DOHH2 (cell line): Measurements from ENCODE around the gene TOX3.

ENCODE experiments used
- H3F3A ChIP-seq: fragments of 200-600 bp; sonication (generic), shearing (Covaris generic); 2 replicates; pipeline ENCODE4 v1.6.0; 2016; ENCODE audit warnings: antibody characterized with exemption, mild to moderate bottlenecking; ENCODE audit not compliant: control insufficient read depth, insufficient read depth
- H3K27ac ChIP-seq: fragments of 200-600 bp; sonication (generic); 2 replicates; pipeline ENCODE4 v1.5.1; 2014; ENCODE audit warnings: low read depth, mild to moderate bottlenecking, low read length, moderate library complexity
- H3K27me3 ChIP-seq: fragments of 200-600 bp; sonication (generic); 2 replicates; pipeline ENCODE4 v1.6.1; 2014; ENCODE audit warnings: mild to moderate bottlenecking, low read length, mixed read lengths; ENCODE audit not compliant: control insufficient read depth
- H3K36me3 ChIP-seq: fragments of 200-600 bp; sonication (generic); 2 replicates; pipeline ENCODE4 v1.6.1; 2014; ENCODE audit warnings: mild to moderate bottlenecking, low read length, moderate library complexity, mixed read lengths; ENCODE audit not compliant: control insufficient read depth
- H3K4me1 ChIP-seq: fragments of 200-600 bp; sonication (generic); 2 replicates; pipeline ENCODE4 v1.6.1; 2014; ENCODE audit warnings: mild to moderate bottlenecking, low read length, mixed read lengths; ENCODE audit not compliant: control insufficient read depth
- H3K4me2 ChIP-seq: fragments of 200-600 bp; sonication (generic); 2 replicates; pipeline ENCODE4 v1.6.0; 2014; ENCODE audit warnings: mild to moderate bottlenecking, low read length, moderate library complexity
- H3K4me3 ChIP-seq: fragments of 200-600 bp; sonication (generic); 2 replicates; pipeline ENCODE4 v1.5.1; 2014; ENCODE audit warnings: mild to moderate bottlenecking, low read length, mixed read lengths
- H3K79me2 ChIP-seq: fragments of 200-600 bp; sonication (generic); 2 replicates; pipeline ENCODE4 v1.6.1; 2014; ENCODE audit warnings: mild to moderate bottlenecking, low read length, mixed read lengths; ENCODE audit not compliant: control insufficient read depth
- H3K9me2 ChIP-seq: fragments of 200-600 bp; sonication (generic); replicated peaks from 2 replicates; pipeline ENCODE4 v1.6.1; 2014; ENCODE audit warnings: mild to moderate bottlenecking, low read length, mixed read lengths; ENCODE audit not compliant: control insufficient read depth
- H3K9me3 ChIP-seq: fragments of 200-600 bp; sonication (generic); 2 replicates; pipeline ENCODE4 v1.6.1; 2014; ENCODE audit warnings: antibody characterized with exemption, low read length, mixed read lengths; ENCODE audit not compliant: control insufficient read depth, insufficient read depth
- H4K20me1 ChIP-seq: fragments of 200-600 bp; sonication (generic); 2 replicates; pipeline ENCODE4 v1.6.0; 2014; ENCODE audit warnings: low read depth, mild to moderate bottlenecking, antibody characterized with exemption, low read length, moderate library complexity; ENCODE audit not compliant: control insufficient read depth, insufficient read depth
- EZH2phosphoT487 ChIP-seq: fragments of 200-600 bp; sonication (generic); IDR thresholded peaks from 2 replicates; pipeline ENCODE4 v1.6.1; 2017; ENCODE audit warnings: borderline replicate concordance, mild to moderate bottlenecking, antibody characterized with exemption, low read length, moderate library complexity, mixed read lengths
- TF ChIP-seq, protein P1 (sequence below): fragments of 200-600 bp; sonication (generic); IDR thresholded peaks from one replicate; pipeline ENCODE4 v1.5.1; 2014; ENCODE audit warnings: antibody characterized with exemption, mild to moderate bottlenecking, low read depth, low read length; ENCODE audit not compliant: poor library complexity, severe bottlenecking

Gene TOX3

DNA sequence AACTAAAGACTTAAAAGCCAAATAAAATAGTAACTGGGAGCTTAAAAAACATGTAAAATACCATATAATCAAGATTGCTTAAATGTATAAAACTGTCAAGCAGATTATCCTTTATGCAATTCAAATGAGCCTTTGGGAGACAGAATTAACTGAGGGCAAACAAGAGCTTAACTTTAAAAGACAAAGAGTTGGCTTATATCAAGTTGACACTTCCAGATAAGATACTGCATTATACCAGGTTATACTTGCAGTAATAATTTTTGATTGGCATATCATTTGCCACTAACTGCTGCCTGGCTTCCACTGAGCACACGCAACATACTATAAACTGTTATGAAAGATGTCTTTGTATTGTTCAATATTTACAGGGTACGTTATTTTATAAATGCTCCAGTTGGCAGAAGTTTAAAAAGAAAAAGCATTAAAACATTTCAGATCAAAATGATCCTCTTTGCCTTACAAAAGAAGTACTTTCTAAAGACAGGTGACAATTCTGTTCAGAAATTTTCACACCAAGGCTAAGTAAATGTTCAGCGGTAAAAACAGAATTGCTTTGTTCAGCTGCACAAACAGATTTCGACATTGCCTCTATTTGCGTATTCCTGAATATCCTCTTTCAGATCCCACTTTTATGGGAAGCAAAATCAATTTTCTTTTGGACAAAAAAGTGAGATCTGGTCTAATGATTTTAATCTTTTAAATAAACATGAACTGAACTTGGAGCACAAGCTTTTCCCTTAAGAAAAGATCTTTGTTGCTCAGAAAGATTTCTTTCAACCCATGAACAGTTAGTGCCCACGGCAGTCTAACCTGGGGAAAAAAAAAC lies 50.7 kb downstream of the TOX3 start:
- Histone ChIP-seq H3K9me3 (no peaks in the 10 kb centered on the region; the same call in 1 of the 2 replicates), H4K20me1 (no peaks in the 10 kb centered on the region), H3K4me3 (no peak overlapping the region), H3K79me2 (no peaks in the 10 kb centered on the region), H3K9me2 (no peaks in the 10 kb centered on the region), H3K27ac (no peak overlapping the region), H3K27me3 (no peaks in the 10 kb centered on the region), H3K4me1 (no peaks in the 10 kb centered on the region), H3F3A (no peaks in the 10 kb centered on the region), H3K4me2 (no peak overlapping the region), H3K36me3 (no peaks in the 10 kb centered on the region)
- TF ChIP-seq, protein P1, sequence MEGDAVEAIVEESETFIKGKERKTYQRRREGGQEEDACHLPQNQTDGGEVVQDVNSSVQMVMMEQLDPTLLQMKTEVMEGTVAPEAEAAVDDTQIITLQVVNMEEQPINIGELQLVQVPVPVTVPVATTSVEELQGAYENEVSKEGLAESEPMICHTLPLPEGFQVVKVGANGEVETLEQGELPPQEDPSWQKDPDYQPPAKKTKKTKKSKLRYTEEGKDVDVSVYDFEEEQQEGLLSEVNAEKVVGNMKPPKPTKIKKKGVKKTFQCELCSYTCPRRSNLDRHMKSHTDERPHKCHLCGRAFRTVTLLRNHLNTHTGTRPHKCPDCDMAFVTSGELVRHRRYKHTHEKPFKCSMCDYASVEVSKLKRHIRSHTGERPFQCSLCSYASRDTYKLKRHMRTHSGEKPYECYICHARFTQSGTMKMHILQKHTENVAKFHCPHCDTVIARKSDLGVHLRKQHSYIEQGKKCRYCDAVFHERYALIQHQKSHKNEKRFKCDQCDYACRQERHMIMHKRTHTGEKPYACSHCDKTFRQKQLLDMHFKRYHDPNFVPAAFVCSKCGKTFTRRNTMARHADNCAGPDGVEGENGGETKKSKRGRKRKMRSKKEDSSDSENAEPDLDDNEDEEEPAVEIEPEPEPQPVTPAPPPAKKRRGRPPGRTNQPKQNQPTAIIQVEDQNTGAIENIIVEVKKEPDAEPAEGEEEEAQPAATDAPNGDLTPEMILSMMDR = no peak
- TF ChIP-seq EZH2phosphoT487 = no peak

DNA sequence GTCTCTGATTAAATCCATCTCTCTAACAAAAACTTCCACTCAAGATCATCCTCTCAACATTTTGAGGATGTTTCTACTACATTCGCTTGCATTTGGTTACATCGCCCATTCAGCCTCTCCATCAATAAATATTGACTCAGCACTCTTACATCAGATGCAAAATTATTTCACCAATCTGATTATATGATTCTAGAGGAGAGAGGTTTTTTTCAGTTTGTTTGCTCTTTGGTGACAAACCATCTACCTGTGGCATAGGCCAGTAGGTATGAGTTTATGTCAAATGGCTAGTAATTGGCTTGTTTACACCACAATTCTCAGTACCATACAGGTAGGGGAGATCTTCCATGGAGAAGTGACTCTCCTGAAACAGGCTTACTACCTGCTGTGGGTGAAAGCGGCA lies 52.3 kb downstream of the TOX3 start:
- Histone ChIP-seq H3K4me2 (no peak overlapping the region), H4K20me1 (no peaks in the 10 kb centered on the region), H3K9me3 (no peaks in the 10 kb centered on the region; the same call in 1 of the 2 replicates), H3K36me3 (no peaks in the 10 kb centered on the region), H3K79me2 (no peaks in the 10 kb centered on the region), H3K9me2 (no peaks in the 10 kb centered on the region), H3K4me3 (no peak overlapping the region), H3F3A (no peaks in the 10 kb centered on the region), H3K27ac (no peak overlapping the region), H3K4me1 (no peaks in the 10 kb centered on the region), H3K27me3 (no peaks in the 10 kb centered on the region)
- no peak for TF ChIP-seq EZH2phosphoT487
- TF ChIP-seq, protein P1 = no peak

DNA sequence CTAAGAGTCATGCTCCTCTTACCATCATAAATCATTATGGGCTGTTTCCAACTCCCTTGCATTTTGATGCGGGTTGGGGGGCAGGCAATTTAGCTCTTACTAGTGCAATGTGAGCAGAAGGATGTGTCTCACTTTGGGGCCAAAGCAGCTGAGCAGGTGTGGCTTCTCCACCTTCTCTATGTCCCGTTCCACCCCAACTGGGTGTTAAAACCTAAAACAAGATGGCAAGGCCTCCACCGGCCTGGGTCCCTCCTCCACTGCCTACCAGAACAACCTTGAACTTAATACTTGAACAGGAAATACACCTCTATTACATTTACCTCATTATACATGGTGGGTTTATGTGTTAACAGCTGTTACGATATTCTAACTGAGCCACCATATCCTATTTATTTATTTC lies 52.8 kb downstream of the TOX3 start:
- Histone ChIP-seq H4K20me1 (no peaks in the 10 kb centered on the region), H3K4me2 (no peak overlapping the region), H3K79me2 (no peaks in the 10 kb centered on the region), H3K27ac (no peak overlapping the region), H3K36me3 (no peaks in the 10 kb centered on the region), H3K27me3 (no peaks in the 10 kb centered on the region), H3K9me3 (no peaks in the 10 kb centered on the region; the same call in 1 of the 2 replicates), H3K9me2 (no peaks in the 10 kb centered on the region), H3K4me1 (no peaks in the 10 kb centered on the region), H3F3A (no peaks in the 10 kb centered on the region), H3K4me3 (no peak overlapping the region)
- no peak for TF ChIP-seq EZH2phosphoT487
- TF ChIP-seq, protein P1 = no peak
